Nucleus accumbens (tissue), 56 donors: ENCODE measurements around the gene CCDC92.

Experiments
- DNase-seq, 56 donors: peaks; one replicate each; lab custom pipeline; 2025; lab: John Stamatoyannopoulos, UW

Gene CCDC92

GRCh38 chr12:123951467-123951866 is 21.2 kb downstream of the CCDC92 start:
- DNase-seq: no peak

DNA sequence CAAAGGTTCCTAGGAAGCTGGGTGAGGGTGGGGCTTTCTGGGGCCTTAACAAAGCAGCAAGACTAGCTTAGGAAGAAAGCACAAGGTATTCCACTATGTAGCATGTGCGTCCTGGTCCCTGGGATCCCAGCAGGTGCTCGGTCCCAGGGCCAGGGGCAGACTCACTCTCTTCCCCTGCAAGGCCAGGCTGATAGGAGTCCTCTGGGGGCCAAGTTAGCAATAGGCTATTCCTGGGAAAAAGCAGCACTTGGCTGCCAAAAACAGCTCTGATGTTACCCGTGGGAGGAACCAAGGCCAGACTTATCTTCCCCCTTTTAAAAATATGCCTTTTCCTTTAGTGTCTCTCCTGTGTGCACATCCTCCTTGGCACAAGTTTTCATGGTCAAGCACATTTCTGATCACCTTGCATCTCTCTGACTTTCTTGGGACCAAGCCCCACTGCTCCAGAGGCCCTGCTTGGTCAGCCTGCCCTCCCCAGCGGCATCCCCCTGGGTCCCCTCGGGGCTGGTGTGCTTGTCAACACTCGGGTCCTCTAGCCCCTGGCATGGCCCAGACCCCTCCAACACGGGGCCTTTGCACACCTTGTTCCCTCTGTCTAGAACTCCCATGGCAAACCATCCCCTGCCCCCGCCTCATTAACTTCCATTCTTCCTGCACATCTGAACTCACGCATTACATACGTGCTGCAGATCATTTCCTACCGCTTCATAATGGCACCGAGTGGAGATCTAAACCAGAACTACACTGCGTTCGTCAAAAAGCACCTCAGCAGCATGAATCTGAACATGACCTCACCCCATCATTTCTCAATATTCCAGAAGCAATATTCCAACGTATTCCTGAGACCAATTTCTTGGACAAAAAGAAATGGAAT is 21.9 kb downstream of the CCDC92 start:
- no peak for DNase-seq

- no peak for DNase-seq
Measured at GRCh38 chr12:123949770-123950165, 22.9 kb downstream of the CCDC92 start.

DNA sequence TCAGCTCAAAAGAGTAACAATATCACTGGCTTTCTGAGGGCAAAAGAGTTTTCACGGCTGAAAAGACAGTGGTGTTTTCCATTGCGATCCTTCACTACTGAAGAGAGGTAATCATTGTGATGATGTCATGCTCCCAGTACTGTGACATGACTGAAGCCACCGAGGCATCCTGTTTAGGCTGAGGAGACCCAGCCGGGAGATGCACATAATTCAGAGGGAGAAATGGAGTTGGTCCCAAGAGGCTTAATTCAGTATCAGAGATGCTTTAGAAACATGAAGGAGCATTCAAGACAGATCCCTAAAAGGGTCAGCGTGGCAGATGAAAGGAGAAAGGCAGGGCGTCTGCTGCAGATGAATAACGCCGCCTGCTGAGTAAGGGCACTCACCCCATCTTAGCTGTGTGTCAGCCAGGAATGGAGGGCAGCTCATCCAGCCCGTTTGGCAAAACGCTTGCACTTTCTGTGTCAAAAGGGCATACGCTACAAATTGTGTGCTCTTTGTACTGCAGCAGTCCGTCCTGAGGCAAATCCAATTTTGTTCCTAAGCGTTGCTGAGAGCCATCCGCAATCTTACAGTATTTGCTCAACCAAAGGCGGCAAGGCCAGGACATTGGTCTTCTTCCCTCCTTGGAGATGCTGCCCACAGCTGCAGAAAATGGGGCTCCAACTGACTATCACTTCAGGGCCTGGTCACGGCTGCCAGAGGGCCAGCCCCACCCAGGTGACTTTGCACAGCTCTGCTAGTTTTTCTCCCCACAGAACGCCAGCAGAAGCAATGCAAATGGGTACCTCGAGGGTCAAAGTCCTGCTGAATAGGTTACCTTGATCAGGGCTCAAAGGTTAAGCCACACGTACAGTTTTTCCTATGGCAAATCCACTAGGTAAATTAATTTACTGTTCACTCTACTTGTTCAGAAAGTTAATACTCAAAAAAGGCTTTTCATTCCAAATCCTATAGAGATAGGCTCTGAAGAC is 23.5 kb downstream of the CCDC92 start:
- peak in 6 of 56 donors; percentile 5 to 34 (median 23) for DNase-seq

DNA sequence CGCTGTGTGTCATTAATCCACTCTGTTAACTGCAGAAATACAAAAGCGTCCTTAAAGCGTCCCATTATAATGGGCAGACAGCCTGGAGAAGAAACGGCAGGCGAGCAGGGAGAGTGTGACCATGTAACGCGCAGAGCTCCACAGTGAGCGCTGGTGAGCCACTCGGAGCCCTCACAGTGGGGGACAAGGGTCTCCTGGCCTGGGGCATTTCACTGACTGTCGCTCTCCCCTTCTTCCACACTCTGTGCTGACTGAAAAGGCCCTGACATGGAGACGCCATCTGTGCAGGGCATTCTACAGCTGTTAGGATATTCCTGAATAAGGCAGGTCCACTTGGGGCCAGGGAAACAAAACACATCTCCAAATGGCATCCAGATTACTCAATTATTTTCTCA is 24.2 kb downstream of the CCDC92 start:
- peak in 17 of 56 donors; percentile 7 to 65 (median 26) for DNase-seq

DNA sequence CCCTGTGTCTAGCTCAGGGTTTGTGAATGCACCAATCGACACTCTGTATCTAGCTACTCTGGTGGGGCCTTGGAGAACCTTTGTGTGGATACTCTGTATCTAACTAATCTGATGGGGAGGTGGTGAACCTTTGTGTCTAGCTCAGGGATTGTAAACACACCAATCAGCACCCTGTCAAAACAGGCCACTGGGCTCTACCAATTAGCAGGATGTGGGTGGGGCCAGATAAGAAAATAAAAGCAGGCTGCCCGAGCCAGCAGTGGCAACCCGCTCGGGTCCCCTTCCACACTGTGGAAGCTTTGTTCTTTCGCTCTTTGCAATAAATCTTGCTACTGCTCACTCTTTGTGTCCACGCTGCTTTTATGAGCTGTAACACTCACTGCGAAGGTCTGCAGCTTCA is 25.1 kb downstream of the CCDC92 start:
- DNase-seq: peak in 4 of 56 donors; percentile 15 to 35 (median 30)

- peak in 3 of 56 donors; percentile 14 to 33 (median 15) for DNase-seq
Measured at GRCh38 chr12:123946516-123947505, 25.8 kb downstream of the CCDC92 start.

GRCh38 chr12:123946152-123946515 is 26.5 kb downstream of the CCDC92 start:
- DNase-seq: no peak

DNA sequence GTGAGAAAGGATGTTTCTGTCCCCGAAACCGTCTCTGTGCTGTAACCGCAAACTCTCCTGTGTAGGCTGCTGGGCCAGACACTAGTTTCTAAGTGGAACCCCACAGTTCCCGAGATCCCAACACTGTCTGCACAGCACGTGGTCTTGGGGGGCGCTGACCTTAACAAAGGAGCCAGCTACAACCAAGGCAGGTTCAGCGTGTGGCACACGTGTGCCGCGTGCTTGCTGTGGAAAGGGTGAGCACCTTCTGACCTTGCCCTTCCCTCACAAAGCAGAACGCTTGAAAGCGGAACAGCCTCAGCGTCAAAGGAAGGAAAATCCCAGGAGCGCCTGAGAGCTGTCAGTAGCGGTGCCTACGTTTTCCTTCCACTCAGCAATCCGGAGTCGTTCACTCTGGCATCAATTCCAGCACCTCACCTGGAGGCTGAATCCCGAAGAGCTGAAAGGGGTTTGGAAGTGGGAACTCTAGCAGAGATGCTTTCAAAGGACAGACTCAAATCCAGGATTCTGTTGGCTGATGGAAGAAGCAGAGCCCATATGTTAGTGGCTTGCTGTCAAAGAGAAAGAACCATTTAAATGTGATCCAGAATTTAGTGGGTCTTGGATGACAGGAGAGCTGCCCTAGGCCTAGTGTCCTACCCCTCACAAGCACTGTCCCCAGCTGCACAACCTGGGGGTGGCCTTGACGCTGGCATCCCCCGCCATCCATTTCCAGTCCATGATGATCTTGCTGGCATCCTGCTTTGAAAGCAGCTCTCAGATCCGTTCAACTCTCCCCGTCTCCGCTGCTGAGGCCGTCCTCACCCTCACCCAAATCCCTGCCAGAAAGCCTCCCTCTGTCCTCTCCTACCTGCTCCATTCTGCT is 27.1 kb downstream of the CCDC92 start:
- DNase-seq: peak in 5 of 56 donors; percentile 11 to 34 (median 28)

DNA sequence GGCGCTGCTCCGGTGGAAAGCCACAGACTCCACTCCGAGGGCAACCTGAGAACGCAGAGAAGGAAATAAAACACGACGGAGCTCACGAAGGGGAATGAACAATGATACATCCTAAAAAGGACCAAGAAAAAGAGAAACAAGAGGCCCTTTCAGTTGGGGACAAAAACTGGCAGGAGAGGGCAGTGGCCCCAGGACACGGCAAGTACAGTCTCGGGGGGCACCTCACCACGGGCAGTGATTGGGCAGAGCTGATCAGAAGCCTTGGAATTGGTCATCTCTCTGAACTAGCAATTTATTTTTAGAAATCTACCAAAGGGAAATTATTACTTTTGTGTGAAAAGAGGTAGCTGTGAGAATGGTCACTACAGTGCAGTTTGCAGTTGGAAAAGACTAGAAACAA is 27.9 kb downstream of the CCDC92 start:
- DNase-seq: no peak

DNA sequence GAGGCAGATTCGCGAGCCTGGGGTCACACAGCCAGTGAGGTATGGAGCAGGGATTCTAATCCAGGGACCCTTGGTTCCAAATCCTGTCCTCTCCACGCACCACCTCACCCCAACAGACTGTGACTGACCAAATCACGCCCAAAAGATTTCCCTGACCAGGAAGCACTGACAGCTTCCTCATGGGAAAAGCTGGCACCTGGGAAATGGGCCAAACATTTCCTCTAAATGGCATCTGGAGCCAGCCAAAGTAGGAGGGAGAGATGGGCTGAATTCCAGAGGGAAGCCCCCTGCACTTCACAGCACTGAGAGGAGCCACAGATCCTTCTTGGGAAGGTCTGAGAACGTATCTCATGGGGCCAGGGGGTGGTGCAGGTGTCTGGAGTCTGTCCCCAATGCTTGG is 28.8 kb downstream of the CCDC92 start:
- no peak for DNase-seq

DNA sequence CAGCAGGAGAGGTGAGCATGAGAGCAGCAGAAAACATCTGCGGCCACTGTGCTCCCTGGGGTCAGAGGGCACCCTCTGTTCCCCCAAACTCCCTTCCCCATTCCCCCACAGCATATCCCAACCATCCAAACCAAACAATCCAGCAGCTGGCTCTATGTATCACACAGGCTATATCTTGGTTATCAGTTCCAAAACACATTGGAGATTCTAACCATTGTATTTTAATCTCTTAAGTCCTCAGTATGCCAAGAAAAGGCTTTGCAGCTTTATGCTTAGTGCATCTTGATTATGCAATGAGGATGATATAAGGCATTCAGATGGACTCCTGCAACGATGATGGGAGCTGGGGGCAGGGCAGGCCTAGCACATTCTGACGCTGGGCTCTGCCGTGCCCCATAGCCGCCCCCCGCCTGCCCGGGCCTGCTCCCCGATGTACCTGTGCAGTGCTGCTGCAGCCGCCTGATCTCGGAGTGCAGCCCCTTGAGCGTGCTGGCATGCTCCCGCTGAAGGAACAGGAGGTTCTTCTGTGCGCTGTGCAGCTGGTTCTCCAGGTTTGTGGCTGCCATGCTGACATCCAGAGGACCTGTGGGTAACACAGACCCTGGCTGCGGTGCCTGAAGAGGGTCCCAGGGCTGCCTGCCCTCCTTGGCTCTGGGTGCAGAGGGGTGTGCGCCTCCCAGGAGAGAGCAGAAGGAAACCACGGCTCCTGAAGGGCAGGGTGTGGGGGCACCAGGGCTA is 29.6 kb downstream of the CCDC92 start:
- DNase-seq: no peak

GRCh38 chr12:123942238-123942653 is 30.4 kb downstream of the CCDC92 start:
- DNase-seq: peak in 11 of 56 donors; percentile 10 to 43 (median 17)

GRCh38 chr12:123941624-123942237 is 30.9 kb downstream of the CCDC92 start:
- no peak for DNase-seq

GRCh38 chr12:123941000-123941399 is 31.6 kb downstream of the CCDC92 start:
- DNase-seq: no peak

GRCh38 chr12:123940627-123940966 is 32.0 kb downstream of the CCDC92 start:
- no peak for DNase-seq

DNA sequence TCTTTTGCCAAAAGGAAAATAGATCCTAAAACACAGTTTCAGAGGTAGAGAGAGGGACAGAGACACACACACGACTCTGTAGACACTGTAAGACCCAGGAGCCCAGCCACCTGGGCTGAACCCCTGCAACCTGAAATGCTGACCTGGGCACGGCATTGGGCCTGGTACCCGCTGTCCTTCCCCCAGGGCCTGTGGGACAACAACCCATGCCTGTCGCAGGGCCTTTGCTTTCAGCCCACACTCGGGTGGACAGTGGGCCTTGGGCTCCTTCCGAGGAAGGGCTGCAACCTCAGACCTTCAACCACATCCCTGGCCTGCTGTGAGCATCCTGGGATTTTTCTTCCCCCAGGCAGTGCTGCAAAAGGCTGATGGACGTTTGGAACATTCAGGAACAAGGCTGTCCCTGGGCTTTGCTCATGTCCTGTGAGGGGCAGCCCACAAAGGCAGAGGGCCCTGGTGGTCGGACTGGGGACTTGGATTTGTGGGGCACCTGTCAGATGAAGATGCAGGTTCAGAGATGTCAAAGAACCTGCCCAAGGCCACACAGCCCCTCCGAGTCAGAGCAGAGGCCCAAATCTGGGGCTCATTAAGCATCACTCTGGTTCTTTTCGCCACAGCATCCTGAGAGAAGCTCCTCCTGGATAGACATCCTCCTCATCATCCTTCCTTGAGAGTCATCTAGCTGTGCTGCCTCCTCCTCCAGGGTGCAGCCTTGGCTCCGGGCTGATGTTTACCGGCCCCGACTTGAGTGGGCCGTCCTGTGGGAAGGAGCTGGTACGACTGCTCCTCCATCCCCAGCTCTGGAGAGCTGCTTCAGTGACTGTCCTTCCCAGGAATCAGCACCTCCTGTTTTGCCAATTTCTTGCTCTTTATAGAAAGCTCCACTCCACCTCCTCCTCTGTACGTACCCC is 32.7 kb downstream of the CCDC92 start:
- no peak for DNase-seq
